IPS DF 6.9 (cell line): Measurements from ENCODE around the gene CBS.
"Not testable (repeated sequence)": the region's sequence is repeated elsewhere in the genome, so short reads cannot be mapped to it uniquely, and the experiment has no call there.

ENCODE experiments used
- DNase-seq: peaks from one replicate; pipeline ENCODE4 v3.0.0-alpha.2; 2013; ENCODE audit warnings: low read depth, low spot score
- H3K27ac ChIP-seq: one replicate; pipeline ENCODE4 v1.5.1; 2013; ENCODE audit warnings: low read length, control low read depth
- H3K27me3 ChIP-seq: 2 replicates; pipeline ENCODE4 v1.6.1; 2013; ENCODE audit warnings: mild to moderate bottlenecking, low read length; ENCODE audit not compliant: control insufficient read depth, insufficient read depth
- H3K36me3 ChIP-seq: 2 replicates; pipeline ENCODE4 v1.6.1; 2013; ENCODE audit warnings: low read length; ENCODE audit not compliant: control insufficient read depth, insufficient read depth
- H3K4me1 ChIP-seq: 2 replicates; pipeline ENCODE4 v1.6.1; 2013; ENCODE audit warnings: low read length; ENCODE audit not compliant: control insufficient read depth, insufficient read depth
- H3K4me3 ChIP-seq: 2 replicates; pipeline ENCODE4 v1.5.1; 2013; ENCODE audit warnings: mild to moderate bottlenecking, low read length
- H3K9me3 ChIP-seq: 2 replicates; pipeline ENCODE4 v1.6.1; 2013; ENCODE audit warnings: low read length, inconsistent platforms; ENCODE audit not compliant: control insufficient read depth, insufficient read depth
- WGBS: extraction: QIAGEN DNeasy Blood & Tissue Kit; methylation state at CpG from one replicate; pipeline ENCODE4 v1.1.7; 2013; ENCODE audit warnings: mixed read lengths, missing lambda C conversion rate; ENCODE audit not compliant: insufficient read length, insufficient coverage; 5-methylcytosine and 5-hydroxymethylcytosine counted together

Gene CBS

DNA sequence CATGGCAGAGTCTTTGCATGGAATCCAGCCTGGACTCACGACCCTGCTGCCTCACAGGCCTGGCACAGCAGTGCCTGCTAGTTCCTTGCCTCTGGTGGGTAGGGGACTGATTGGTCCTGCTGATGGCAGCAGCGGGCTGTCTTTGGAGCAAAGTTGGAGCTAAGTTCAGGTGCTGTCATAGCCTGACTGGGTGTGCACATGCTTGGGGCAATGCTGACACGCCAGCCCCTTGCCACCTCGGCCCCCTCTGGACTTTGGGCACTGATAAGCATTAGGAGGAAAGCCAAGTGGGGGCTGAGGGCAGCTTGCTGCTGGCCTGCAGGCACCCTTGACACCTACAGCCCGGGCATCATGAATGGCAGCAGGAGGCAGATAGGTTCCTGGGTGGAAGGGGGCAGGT, 33.5 kb downstream of the CBS start:
- WGBS = no CpG with 5 or more reads among the region's 5 CpGs
- not testable (repeated sequence) for DNase-seq, H3K36me3 ChIP-seq, H3K9me3 ChIP-seq, H3K4me1 ChIP-seq, H3K4me3 ChIP-seq, H3K27ac ChIP-seq, H3K27me3 ChIP-seq

DNA sequence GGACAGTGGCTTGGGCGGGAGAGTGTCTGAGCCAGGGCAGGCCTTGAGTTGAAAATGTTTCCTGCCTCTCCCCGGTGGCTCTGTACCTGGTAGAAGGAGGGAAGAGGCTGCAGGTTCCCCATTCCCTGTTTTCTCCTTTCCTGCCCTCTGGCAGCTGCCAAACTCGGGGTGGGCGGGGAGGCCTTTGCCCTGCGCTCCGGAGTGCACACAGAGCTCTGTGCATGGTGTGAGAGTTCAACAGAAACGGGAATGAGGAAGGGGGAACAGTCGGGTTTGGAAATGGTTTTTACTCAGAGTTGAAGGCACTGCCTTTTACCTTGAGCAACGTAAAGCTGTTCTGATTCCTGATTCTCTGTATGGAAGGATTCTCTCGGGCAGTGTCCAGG, 37.0 kb downstream of the CBS start:
- H3K36me3 ChIP-seq = not testable (repeated sequence)

DNA sequence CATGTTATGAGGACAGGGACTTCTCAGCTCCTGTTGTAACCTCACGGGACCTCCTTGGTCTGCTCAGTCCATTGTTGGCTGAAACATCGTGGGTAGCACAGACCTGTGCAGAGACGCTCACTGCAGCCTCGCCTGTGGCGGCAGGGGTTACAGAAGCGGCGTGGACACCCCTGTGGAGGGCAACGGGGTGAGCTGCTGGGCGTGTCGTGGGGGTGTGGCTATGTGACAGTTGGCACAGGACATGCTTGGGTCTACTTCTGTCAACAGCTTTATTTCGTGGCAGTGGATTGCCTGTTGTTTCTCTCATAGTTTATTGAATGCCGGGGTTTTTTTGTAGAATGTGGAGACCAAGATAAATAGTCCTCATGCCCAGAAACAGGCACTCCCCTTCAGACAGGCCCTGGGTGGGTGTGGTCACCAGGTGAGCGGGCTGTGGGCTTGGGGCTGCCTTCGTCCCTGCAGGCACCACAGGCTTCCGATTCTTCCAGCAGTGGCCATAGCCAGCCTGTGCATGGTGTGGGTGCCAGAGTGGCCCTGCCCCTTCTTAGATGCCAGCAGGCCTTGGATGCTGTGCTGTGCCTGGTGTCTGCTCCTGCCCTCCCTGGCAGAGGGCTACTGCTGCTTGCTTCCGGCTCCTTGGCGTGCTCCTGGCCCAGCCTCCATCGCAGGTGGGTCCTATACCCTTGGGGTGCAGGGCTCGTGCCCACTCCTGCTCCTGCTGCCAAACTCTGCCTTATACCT, 37.5 kb downstream of the CBS start:
- no CpG with 5 or more reads among the region's 19 CpGs for WGBS
- H3K27me3 ChIP-seq, H3K4me1 ChIP-seq, H3K27ac ChIP-seq, H3K36me3 ChIP-seq, H3K4me3 ChIP-seq, H3K9me3 ChIP-seq, DNase-seq: not testable (repeated sequence)

More for the DNA sequence above, 37.0 kb downstream of the CBS start:
- not testable (repeated sequence) for H3K4me1 ChIP-seq, H3K4me3 ChIP-seq, H3K9me3 ChIP-seq, DNase-seq, H3K27me3 ChIP-seq, H3K27ac ChIP-seq
- WGBS = no CpG with 5 or more reads among the region's 10 CpGs

DNA sequence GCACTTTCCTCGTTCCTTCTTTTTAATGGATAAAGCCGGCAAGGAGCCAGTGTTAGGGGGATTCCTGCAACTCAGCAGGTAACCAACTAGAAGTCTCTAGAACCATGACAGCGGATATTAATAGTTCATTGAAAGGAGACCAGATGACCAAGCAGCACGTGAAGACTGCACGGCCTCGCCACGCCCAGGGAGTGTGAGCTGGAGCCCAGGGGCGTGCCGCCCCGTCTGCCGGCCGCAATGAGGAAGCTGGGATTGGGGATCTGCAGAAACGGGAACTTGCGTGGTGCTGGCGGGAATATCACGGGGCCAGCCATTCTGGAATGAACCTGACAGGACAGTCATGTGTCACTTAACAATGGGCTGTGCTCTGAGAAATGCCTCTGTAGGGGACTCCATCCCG, 38.7 kb downstream of the CBS start:
- not testable (repeated sequence) for H3K36me3 ChIP-seq, H3K4me3 ChIP-seq, H3K4me1 ChIP-seq, DNase-seq, H3K27ac ChIP-seq, H3K9me3 ChIP-seq, H3K27me3 ChIP-seq
- WGBS = no CpG with 5 or more reads among the region's 17 CpGs

DNA sequence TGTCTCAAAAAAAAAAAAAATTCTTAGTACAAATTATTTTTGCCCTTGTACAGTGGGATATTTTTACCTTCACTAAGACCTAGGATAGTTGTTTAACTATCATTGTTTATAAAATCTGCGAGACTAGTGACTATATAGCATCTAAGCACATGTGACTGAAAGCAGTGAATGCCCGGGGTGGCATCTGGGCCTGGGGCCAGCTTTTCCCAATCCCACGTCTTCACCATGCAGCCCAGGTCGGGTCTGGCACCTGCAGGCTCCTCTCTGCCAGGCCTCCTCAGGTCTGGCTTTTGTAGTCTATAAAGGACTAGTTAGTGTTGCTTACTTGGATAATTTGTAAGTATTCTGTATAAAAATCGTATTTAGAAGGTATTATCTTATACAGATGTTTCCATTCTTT, 40.8 kb downstream of the CBS start:
- Histone ChIP-seq H3K4me1 (no peaks in the 10 kb centered on the region), H3K27me3 (no peaks in the 10 kb centered on the region), H3K27ac (no peak overlapping the region), H3K36me3 (peaks cover 6% of the 10 kb centered on the region; the same call in 1 of the 2 replicates), H3K4me3 (no peak overlapping the region), H3K9me3 (no peaks in the 10 kb centered on the region)
- no peak for DNase-seq
- WGBS = no CpG with 5 or more reads among the region's 5 CpGs

DNA sequence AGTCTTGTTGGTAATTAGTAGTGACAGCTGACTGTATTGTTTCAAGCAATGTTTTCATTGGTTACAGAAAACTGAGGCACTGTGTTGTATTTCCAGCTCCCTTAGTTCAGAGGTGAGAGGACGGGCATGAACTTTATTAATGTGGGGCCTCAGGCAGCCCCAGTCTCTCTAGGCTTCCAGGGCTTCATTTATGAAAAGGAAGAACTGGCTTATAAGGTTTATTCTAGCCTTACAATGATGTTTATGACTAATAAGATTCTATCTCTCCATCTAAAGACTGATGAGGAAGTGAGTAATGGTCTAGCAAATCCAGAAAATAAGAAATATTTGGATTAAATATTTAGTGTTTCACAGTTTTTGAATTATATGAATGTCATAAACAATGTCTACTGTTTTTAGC, 41.5 kb downstream of the CBS start:
- no peak overlapping the region for H3K27ac ChIP-seq
- H3K27me3 ChIP-seq = no peaks in the 10 kb centered on the region
- DNase-seq = no peak
- H3K9me3 ChIP-seq = no peaks in the 10 kb centered on the region
- H3K4me1 ChIP-seq = no peaks in the 10 kb centered on the region
- WGBS = no CpG with 5 or more reads among the region's 1 CpG
- H3K36me3 ChIP-seq = peaks cover 8% of the 10 kb centered on the region; the same call in 1 of the 2 replicates
- no peak overlapping the region for H3K4me3 ChIP-seq

DNA sequence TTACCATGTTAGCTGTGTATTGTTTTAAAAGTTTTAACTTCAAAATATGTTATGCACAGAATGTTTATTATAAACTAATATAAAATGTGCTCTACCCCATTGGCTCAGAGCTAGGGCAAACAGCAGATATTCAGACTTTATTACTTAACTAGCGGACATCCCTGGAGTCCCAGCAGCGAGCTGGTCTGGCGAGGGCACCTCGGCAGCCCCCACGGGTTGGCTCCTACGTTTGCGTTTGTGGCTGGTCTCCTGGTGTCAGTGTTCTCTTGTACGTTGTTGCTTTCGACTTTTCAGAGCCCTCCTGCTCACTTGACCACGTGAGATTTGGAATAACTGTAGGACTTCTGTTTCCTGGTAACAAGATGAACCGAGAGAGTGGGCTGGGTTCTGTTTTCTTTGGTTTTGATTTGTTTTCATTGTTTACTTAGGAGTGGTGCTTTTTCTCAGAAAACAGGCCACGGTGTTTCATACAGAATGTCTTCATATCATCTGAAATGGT, 44.5 kb downstream of the CBS start:
- Histone ChIP-seq H3K4me3 (no peak overlapping the region), H3K9me3 (no peaks in the 10 kb centered on the region), H3K27me3 (no peaks in the 10 kb centered on the region), H3K27ac (no peak overlapping the region), H3K4me1 (no peaks in the 10 kb centered on the region), H3K36me3 (peaks cover 8% of the 10 kb centered on the region; the same call in 1 of the 2 replicates)
- DNase-seq = no peak
- no CpG with 5 or more reads among the region's 12 CpGs for WGBS

DNA sequence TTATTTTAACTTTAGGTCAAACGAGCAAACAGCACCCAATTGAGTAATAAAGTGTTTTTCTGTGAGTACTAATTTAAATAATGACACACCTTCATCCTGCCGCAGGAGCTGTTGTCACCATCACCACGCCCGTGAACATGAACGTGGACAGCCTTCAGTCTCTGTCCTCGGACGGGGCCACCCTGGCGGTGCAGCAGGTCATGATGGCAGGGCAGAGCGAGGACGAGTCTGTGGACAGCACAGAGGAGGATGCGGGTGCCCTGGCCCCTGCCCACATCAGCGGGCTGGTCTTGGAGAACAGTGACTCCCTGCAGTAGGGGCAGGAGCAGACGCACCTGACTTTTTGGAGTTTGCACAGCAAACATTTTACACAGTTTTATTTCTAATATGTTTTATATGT, 45.9 kb downstream of the CBS start:
- WGBS = no CpG with 5 or more reads among the region's 13 CpGs

DNA sequence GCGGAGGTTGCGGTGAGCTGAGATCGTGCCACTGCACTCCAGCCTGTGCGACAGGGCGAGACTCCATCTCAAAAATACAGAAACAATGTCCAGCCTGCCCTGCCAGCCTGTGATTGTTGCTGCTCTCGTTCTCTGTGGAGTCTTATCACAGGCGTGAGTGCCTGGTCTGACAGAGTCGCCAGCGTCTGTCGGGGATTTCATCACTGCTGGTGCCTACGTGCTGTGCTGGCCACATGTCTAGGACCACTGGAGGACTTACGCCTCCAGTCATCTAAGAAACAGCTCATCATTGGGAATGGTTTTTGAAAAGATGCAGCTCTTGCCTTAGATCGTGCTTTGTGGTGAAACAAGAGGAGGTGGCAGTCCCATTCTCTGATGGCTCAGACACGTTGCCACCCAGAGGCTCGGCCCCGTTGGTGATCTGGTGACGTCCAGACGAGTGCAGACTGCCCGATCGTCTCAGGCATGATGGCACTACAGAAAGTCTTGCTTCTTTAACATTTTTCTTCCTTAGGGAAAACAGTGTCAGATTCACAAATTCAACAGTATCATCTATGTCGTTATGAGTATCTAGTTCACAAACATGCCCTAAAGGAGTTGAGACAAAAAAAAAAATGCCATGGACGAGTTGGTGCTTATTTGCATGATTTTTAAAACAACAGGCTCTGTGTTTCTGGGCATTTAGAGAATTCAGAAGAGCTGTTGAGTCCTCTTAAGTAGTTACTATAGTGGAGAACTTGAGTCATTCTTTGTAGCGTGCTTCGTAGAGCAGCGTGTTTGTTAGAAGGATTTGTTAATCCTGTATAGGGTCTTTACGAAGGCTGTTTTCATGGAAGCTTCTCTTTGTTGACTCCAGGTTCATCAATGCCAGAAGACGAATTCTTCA, 47.5 kb downstream of the CBS start:
- H3K27me3 ChIP-seq = no peaks in the 10 kb centered on the region
- H3K4me1 ChIP-seq = no peaks in the 10 kb centered on the region
- no peak overlapping the region for H3K27ac ChIP-seq
- no peak for DNase-seq
- H3K9me3 ChIP-seq = no peaks in the 10 kb centered on the region
- WGBS = no CpG with 5 or more reads among the region's 27 CpGs
- H3K36me3 ChIP-seq = peaks cover 12% of the 10 kb centered on the region; the same call in 1 of the 2 replicates
- H3K4me3 ChIP-seq = no peak overlapping the region

More for the DNA sequence above, 45.9 kb downstream of the CBS start:
- peaks cover 6% of the 10 kb centered on the region; the same call in 1 of the 2 replicates for H3K36me3 ChIP-seq
- DNase-seq = no peak
- no peaks in the 10 kb centered on the region for H3K4me1 ChIP-seq
- no peak overlapping the region for H3K27ac ChIP-seq
- no peaks in the 10 kb centered on the region for H3K9me3 ChIP-seq
- no peaks in the 10 kb centered on the region for H3K27me3 ChIP-seq
- H3K4me3 ChIP-seq = no peak overlapping the region

DNA sequence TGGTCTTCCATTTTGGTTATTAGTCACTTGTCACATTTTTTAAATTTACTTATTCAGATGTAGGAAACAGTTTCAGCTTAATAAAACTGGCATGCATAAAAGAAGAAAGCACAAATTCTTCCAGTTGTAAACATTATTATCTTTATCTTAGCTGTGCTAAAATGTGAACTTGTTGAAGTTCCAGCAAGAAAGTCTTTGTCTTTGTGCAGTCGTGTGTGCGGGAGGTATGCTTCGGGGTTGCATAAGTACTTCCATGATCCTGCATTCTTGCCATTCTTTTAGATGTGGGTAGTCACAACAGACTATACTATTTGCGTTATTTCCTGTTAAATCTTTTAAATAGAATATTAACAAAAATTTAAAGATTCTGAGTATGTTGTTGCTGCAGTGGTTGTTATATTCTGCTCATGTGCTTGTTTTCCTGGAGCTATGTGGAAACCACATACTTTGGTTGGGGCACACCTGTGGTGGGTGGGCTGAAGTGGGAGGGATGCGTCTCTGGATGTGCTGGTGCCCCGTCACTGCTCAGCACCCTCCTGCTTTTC, 49.9 kb downstream of the CBS start:
- no peaks in the 10 kb centered on the region for H3K4me1 ChIP-seq
- no peaks in the 10 kb centered on the region for H3K27me3 ChIP-seq
- DNase-seq = no peak
- no peak overlapping the region for H3K4me3 ChIP-seq
- H3K9me3 ChIP-seq = no peaks in the 10 kb centered on the region
- no peak overlapping the region for H3K27ac ChIP-seq
- no CpG with 5 or more reads among the region's 6 CpGs for WGBS
- H3K36me3 ChIP-seq = peaks cover 18% of the 10 kb centered on the region
